SU-DHL-6 (cell line): ENCODE data around the gene SSNA1.

Source experiments
- H2AFZ ChIP-seq: fragments of 200-600 bp; sonication (generic); 2 replicates; pipeline ENCODE4 v1.6.1; 2014; ENCODE audit warnings: low read depth, mild to moderate bottlenecking, moderate library complexity, mixed read lengths, antibody characterized with exemption, low read length; ENCODE audit not compliant: severe bottlenecking
- H3F3A ChIP-seq: fragments of 200-600 bp; shearing (Covaris generic); 2 replicates; pipeline ENCODE4 v1.6.0; 2016; ENCODE audit warnings: antibody characterized with exemption, mild to moderate bottlenecking; ENCODE audit not compliant: insufficient read depth
- H3K27ac ChIP-seq: fragments of 200-600 bp; sonication (generic); 2 replicates; pipeline ENCODE4 v1.5.1; 2016; ENCODE audit warnings: low read depth, mild to moderate bottlenecking, low read length, moderate library complexity, mixed read lengths
- H3K27me3 ChIP-seq: fragments of 200-600 bp; sonication (generic), shearing (Covaris generic); 2 replicates; pipeline ENCODE4 v1.6.0; 2014; ENCODE audit warnings: mild to moderate bottlenecking, low read length
- H3K36me3 ChIP-seq: fragments of 200-600 bp; sonication (generic); 2 replicates; pipeline ENCODE4 v1.6.1; 2014; ENCODE audit warnings: mild to moderate bottlenecking, low read length, mixed read lengths
- H3K4me2 ChIP-seq: fragments of 300-600, 200-600 bp; shearing (Covaris generic), sonication (generic); 2 replicates; pipeline ENCODE4 v1.6.0; 2014; ENCODE audit warnings: low read length, low read depth, mild to moderate bottlenecking; ENCODE audit not compliant: poor library complexity, severe bottlenecking
- H3K4me3 ChIP-seq: fragments of 200-600 bp; sonication (generic); 2 replicates; pipeline ENCODE4 v1.5.1; 2014; ENCODE audit warnings: antibody characterized with exemption, low read length, mild to moderate bottlenecking, mixed read lengths; ENCODE audit not compliant: insufficient read depth, poor library complexity, severe bottlenecking
- H3K79me2 ChIP-seq: fragments of 200-600 bp; sonication (generic); 2 replicates; pipeline ENCODE4 v1.6.1; 2014; ENCODE audit warnings: mild to moderate bottlenecking, low read length, moderate library complexity; ENCODE audit not compliant: insufficient read depth
- H3K9ac ChIP-seq: fragments of 200-600 bp; sonication (generic); 2 replicates; pipeline ENCODE4 v1.7.0; 2014; ENCODE audit warnings: mild to moderate bottlenecking, low read length
- H3K9me2 ChIP-seq: fragments of 200-600 bp; sonication (generic); replicated peaks from 2 replicates; pipeline ENCODE4 v1.6.1; 2014; ENCODE audit warnings: low read length; ENCODE audit not compliant: insufficient read depth
- H3K9me3 ChIP-seq: fragments of 200-600 bp; sonication (generic); 2 replicates; pipeline ENCODE4 v1.6.1; 2014; ENCODE audit warnings: low read length, mixed read lengths; ENCODE audit not compliant: insufficient read depth
- H4K20me1 ChIP-seq: fragments of 200-600 bp; sonication (generic); 2 replicates; pipeline ENCODE4 v1.6.1; 2014; ENCODE audit warnings: low read depth, mild to moderate bottlenecking, antibody characterized with exemption, low read length, moderate library complexity, mixed read lengths
- EZH2phosphoT487 ChIP-seq: fragments of 200-600 bp; sonication (generic), shearing (Covaris generic); conservative IDR thresholded peaks from 2 replicates; pipeline ENCODE4 v1.6.1; 2018; ENCODE audit warnings: mild to moderate bottlenecking, antibody characterized with exemption, low read length, moderate library complexity, mixed read lengths
- TF ChIP-seq, protein P1 (sequence below): fragments of 200-600 bp; sonication (generic); IDR thresholded peaks from one replicate; pipeline ENCODE4 v1.5.1; 2017; ENCODE audit warnings: antibody characterized with exemption, mild to moderate bottlenecking, low read length, moderate library complexity; ENCODE audit not compliant: insufficient read depth, poor library complexity, severe bottlenecking

SSNA1 gene

DNA sequence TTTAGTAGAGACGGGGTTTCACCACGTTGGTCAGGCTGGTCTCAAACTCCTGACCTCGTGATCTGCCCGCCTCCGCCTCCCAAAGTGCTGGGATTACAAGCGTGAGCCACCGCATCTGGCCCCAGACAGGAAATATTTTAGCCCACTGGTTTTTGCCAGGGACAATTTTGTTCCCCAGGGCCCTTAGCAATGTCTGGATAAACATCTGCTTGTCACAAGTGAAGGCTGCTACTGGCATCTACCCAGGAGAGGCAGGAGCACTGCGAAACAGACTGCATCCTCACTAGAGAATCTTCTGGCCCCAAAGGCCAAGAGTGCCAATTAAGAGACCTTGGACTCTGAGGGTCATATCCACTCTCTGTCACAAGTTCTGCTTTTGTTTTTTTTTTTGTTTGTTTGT lies 14.5 kb downstream of the SSNA1 start:
- TF ChIP-seq, protein P1, sequence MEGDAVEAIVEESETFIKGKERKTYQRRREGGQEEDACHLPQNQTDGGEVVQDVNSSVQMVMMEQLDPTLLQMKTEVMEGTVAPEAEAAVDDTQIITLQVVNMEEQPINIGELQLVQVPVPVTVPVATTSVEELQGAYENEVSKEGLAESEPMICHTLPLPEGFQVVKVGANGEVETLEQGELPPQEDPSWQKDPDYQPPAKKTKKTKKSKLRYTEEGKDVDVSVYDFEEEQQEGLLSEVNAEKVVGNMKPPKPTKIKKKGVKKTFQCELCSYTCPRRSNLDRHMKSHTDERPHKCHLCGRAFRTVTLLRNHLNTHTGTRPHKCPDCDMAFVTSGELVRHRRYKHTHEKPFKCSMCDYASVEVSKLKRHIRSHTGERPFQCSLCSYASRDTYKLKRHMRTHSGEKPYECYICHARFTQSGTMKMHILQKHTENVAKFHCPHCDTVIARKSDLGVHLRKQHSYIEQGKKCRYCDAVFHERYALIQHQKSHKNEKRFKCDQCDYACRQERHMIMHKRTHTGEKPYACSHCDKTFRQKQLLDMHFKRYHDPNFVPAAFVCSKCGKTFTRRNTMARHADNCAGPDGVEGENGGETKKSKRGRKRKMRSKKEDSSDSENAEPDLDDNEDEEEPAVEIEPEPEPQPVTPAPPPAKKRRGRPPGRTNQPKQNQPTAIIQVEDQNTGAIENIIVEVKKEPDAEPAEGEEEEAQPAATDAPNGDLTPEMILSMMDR = no peak
- TF ChIP-seq EZH2phosphoT487 = no peak
- Histone ChIP-seq H3K27me3 (no peaks in the 10 kb centered on the region), H2AFZ (no peak overlapping the region), H3K4me3 (no peak overlapping the region), H3K9me2 (no peaks in the 10 kb centered on the region), H3K36me3 (no peaks in the 10 kb centered on the region), H3K4me2 (peak overlapping the region; percentile 32), H3F3A (peaks cover 12% of the 10 kb centered on the region), H3K9me3 (no peaks in the 10 kb centered on the region), H3K27ac (peak overlapping the region; percentile 8; the same call in 1 of the 2 replicates), H3K79me2 (peaks cover 31% of the 10 kb centered on the region), H4K20me1 (no peaks in the 10 kb centered on the region), H3K9ac (0 out of 2 replicates have a peak overlapping the region, but pooled peaks have one; percentile 2)

DNA sequence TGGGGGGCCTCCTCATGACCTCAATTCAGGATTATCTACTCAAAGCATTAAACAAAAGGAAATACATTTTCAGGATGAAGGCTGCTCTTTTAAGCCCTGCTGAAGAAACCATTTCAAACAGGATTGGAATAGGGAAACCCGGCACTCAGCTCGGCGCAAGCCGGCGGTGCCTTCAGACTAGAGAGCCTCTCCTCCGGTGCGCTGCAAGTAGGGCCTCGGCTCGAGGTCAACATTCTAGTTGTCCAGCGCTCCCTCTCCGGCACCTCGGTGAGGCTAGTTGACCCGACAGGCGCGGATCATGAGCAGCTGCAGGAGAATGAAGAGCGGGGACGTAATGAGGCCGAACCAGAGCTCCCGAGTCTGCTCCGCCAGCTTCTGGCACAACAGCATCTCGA lies 16.3 kb downstream of the SSNA1 start:
- Histone ChIP-seq H3K79me2 (peaks cover 31% of the 10 kb centered on the region), H3K36me3 (no peaks in the 10 kb centered on the region), H3K27ac (no peak overlapping the region), H3K27me3 (no peaks in the 10 kb centered on the region), H3K9me3 (no peaks in the 10 kb centered on the region), H3K9ac (peak overlapping the region; percentile 99), H3K4me2 (peak overlapping the region; percentile 78), H3K9me2 (no peaks in the 10 kb centered on the region), H4K20me1 (no peaks in the 10 kb centered on the region), H2AFZ (no peak overlapping the region), H3F3A (peaks cover 12% of the 10 kb centered on the region), H3K4me3 (peak overlapping the region; percentile 69)
- TF ChIP-seq, protein P1 = no peak
- no peak for TF ChIP-seq EZH2phosphoT487

DNA sequence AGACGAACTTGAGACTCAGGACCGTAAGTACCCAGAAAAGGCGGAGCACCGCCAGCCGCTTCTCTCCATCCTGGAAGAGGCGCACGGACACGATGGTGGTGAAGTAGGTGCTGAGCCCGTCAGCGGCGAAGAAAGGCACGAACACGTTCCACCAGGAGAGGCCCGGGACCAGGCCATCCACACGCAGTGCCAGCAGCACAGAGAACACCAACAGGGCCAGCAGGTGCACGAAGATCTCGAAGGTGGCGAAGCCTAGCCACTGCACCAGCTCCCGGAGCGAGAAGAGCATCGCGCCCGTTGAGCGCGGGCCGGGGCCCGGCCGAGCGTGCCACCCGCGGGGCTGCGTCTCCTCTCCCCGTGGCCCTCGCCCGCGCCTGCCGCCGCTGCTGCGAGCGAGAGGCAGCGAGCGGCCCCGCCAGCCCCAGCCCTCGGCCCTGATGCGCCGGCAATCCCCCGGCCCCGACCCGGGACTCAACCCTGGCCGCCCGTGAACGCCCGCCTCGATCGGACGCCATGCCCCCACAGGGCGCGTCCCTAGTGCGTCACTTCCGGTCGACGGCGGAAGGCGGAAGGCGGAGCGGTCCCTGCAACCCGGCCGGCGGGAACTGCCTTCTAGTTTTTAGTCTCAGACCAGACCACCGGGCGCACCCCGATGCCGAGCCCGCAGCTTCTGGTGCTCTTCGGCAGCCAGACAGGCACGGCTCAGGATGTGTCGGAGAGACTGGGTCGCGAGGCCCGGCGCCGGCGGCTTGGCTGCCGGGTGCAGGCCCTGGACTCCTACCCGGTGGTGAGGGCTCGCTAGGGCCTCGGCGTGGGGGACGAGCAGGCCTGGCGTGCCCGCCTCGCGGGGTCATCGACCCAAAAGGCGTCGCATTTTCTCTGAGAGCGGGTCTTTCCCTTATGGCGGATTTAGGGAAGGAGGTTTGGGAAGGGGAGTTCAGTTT lies 16.9 kb downstream of the SSNA1 start, which contains the start of the genes NDOR1 and TMEM203:
Gene NDOR1 (plus strand): TSS at position 575 of the 944 bp plus-strand sequence. CDS start 78 bp downstream, at position 653.
Gene TMEM203 (minus strand): TSS at position 523 of the 944 bp plus-strand sequence. CDS start 234 bp downstream, at position 289.
- peaks cover 31% of the 10 kb centered on the region for H3K79me2 ChIP-seq
- peak within 1 kb of the TSS; percentile 24 for H2AFZ ChIP-seq
- TF ChIP-seq EZH2phosphoT487 = no peak
- TF ChIP-seq, protein P1 = no peak

More for the DNA sequence above, 16.9 kb downstream of the SSNA1 start, which contains the start of the genes NDOR1 and TMEM203:
- Histone ChIP-seq H3F3A (peaks cover 12% of the 10 kb centered on the region), H3K4me2 (peak within 1 kb of the TSS; percentile 78), H3K27me3 (no peaks in the 10 kb centered on the region), H3K4me3 (peak within 1 kb of the TSS; percentile 69), H3K27ac (peak within 1 kb of the TSS; percentile 48; the same call in 1 of the 2 replicates), H3K9me2 (no peaks in the 10 kb centered on the region), H3K9me3 (no peaks in the 10 kb centered on the region), H3K9ac (peak within 1 kb of the TSS; percentile 99), H3K36me3 (no peaks in the 10 kb centered on the region), H4K20me1 (no peaks in the 10 kb centered on the region)
